GM21529 (cell line): Measurements from ENCODE around the gene SAP25.
"Not testable (repeated sequence)": the region's sequence is repeated elsewhere in the genome, so short reads cannot be mapped to it uniquely, and the experiment has no call there.

Source experiments
- ATAC-seq: cut with Tn5 transposase; IDR thresholded peaks from one replicate; pipeline ENCODE4 v1.9.1; 2021; ENCODE audit not compliant: unreplicated experiment

Gene SAP25

DNA sequence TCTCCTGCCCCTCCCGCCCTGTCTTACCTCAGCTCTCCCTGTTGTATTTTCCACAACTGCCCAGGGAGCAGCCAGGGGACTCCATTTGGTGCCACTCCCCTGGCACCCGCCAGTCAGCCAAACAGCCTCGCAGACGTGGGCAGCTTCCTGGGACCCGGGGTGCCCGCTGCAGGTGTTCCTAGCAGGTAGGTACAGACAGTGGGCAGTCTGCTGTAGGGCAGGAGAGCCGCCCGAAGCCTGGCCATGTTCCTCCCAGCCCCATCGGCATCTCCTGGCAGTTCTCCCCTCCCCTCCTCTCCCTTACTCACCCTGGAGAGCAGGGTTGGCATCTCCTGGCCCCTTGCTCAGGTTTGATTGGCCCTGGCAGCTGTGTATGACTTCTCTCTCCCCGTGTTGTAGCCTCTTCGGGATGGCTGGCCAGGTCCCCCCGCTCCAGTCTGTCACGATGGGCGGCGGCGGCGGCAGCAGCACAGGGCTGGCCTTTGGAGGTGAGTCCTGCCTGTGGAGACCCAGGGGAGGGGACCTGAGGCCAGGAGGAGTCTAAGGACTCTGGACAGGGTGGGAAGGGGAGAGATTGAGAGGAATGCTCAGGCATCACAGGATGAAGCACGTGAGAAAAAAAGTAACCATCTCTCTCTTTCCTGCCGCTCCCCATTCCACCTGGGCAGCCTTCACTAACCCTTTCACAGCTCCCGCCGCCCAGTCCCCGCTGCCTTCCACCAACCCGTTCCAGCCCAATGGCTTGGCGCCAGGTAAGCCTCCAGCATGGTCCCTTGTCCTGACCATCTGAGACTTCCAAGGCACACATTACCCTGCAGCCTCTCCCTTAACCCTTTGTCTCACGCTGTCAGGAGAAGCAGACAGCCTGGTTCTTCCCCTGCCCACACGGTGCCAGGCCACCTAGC is 11.3 kb downstream of the SAP25 start:
- no peak for ATAC-seq

- ATAC-seq: no peak
Observed at GRCh38 chr7:100561491-100562194, 12.1 kb downstream of the SAP25 start.

GRCh38 chr7:100559127-100559526 is 14.6 kb downstream of the SAP25 start:
- no peak for ATAC-seq

GRCh38 chr7:100556541-100556940 is 17.2 kb downstream of the SAP25 start:
- no peak for ATAC-seq

DNA sequence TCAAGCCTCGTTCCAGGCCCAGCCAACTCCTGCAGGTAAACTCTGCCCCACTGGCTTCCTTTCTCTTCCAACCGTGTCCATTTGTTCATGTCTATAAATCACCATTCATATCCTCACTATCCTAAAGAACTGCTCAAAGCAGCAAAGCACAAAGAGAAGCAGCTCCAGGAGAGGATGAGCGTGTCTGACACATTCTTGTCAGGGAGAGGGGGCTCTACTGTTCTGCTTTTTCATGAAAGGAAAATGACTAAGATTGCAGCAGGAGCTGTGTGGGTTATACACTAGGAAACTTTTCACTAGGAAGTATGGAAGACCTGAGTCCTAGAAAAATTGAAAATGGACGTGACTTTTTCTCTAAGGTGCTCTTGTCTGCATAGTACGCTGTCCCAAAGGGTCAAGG is 18.0 kb downstream of the SAP25 start:
- ATAC-seq: no peak

DNA sequence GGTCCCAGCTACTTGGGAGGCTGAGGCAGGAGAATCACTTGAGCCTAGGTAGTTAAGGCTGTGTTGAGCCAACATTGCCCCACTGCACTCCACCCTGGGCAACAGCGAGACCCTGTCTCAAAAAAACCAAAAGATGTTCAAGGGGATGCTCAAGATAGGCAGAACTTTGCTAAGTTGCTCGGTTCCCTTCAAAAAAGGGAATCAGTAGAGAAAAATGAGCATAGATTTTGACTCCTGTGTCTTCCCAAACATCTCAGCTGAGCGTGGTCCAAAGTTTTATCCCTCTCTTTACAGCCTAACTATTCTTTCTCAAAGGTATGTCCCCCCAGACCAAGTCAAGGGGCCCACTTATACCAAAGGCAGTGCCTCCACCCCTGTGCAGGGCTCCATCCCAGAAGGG is 20.7 kb downstream of the SAP25 start:
- no peak for ATAC-seq

- no peak for ATAC-seq
Observed at GRCh38 chr7:100552532-100552931, 21.2 kb downstream of the SAP25 start.

DNA sequence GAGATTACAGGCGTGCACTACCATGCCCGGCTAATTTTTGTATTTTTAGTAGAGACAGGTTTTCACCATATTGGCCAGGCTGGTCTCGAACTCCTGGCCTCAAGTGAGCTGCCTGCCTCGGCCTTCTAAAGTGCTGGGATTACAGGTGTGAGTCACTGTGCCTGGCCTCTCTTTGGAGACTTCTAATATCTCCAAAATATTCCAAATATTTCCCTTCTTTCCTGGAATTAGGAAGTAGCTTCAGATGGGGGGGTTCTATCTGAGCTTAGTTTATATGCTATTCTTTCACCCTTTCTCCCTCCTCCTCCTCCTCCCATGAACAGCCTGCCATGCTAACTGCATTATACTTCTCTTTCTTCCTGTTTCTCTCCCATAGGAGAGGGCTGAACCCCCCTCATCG is 25.3 kb downstream of the SAP25 start:
- not testable (repeated sequence) for ATAC-seq

- ATAC-seq: no peak
Observed at GRCh38 chr7:100547872-100548271, 25.8 kb downstream of the SAP25 start.

DNA sequence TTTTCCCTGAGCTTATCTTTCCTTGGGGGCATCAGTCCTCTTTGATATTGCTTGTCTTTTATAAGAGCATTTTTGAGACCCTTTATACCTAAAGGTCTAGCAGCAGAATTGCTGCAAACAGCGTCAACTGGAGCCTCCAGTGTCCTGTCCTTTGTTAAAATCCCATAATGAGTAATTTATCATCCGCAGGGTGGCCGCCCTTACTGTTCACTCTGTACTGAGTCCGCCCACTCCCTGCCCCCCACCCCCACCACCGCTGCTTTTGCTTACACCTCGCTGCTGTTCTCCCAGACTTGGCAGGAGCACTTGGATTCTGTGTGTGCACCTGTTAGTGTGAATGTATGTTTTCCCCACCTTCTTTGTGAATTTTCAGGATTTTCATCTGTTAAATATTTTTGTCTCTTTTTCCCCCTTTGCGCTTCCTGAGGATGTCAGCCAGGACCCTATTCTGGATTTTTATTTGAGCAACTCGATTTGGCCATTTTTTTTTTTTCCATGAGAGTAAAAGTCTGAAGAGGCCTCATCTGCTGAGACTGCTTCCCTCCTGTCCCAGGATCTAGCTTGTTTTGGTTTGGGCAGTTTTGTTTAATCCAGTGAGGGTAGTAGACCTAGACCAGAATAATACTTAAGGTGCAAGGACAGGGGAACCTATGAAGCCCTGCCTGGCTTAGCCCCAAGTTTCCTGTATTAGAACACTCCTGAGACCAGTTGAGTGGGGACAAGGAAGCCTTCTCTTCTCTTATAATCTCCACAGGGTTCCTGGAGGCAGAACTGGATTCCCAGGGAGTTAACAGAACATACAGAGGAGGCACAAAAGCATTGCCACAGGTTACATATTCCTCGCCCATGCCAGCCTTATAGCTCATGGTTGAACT is 26.5 kb downstream of the SAP25 start:
- no peak for ATAC-seq

GRCh38 chr7:100546129-100546925 is 27.4 kb downstream of the SAP25 start:
- no peak for ATAC-seq

- peak; percentile 51 for ATAC-seq
Observed at GRCh38 chr7:100545360-100546128, 28.2 kb downstream of the SAP25 start.

DNA sequence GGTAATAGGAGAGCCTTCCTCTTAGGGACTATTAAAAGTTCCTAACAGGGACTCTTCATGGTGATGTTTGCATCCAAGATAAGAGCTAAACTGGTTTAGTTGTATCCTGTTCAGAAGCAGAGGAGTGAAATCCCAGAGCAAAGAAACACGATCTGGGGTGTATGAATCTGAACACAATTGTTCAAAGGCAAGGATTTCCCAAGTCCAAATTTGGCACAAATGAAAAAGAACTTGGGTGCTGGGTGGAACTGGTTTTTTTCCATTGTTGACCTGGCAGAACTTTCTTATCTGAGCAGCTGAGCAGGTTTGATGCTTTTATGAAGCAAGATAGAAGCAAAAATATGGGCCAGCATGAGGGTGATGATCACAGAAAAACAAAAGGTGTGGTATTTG is 28.7 kb downstream of the SAP25 start:
- no peak for ATAC-seq

- no peak for ATAC-seq
Observed at GRCh38 chr7:100544386-100544785, 29.3 kb downstream of the SAP25 start.

DNA sequence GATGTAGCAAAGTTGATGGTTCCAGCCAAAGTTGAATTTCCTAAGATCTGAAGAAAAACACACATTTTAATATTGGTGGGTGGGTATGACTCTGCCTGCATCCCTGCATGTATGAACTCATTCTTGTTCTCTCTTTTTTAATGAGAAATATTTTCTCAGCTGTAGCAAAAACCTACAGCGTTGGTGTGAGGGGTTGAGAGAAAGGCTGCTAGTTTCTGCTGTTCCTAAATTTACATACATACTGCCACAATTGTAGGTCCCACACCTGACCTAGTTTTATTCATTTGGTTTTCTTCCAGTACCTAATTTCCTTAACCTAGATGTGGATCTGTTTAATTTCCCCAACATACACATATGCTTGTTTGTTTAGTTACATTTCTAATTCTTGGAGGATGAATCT is 30.1 kb downstream of the SAP25 start:
- no peak for ATAC-seq

DNA sequence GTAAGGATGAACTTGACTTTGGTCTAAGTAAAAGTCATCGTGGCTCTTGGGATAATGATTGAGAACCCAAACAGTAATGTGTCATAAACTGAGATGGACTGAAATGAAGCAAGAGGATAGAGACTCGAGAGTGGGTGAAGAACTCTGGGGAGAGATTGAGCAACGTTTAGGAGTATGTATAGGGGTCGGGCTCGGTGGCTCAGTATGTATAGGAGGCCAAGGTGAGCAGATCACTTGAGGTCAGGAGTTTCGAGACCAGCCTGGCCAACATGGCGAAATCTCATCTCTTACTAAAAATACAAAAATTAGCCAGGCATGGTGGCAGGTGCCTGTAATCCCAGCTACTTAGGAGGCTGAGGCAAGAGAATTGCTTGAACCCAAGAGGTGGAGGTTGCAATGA is 32.4 kb downstream of the SAP25 start:
- ATAC-seq: not testable (repeated sequence)

- no peak for ATAC-seq
Observed at GRCh38 chr7:100540073-100540723, 33.5 kb downstream of the SAP25 start.

DNA sequence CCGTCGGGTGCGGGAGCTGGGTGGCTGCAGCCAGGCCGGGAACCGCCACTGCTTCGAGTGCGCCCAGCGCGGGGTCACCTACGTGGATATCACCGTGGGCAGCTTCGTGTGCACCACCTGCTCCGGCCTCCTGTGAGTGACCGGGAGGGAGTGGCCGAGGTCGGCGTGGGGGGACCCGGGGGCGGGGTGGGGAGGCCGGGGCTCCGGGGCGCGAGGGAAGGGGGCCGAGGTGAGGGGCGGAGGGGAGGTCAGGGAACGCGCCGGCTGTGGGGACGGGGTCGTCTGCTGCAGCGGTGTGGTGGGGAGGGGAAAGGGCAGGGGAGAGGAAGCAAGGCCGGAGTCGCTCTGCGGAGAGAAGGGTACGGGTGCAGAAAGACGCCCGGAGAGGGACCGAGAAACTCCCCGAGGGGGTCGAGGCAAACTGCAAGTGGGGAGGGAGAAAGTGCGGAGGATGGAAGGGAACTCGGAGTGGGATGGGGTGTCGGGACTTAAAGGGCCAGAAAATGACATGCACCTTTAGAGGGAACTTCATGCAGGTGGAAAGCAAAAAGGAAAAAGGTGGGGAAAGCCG is 34.2 kb downstream of the SAP25 start:
- ATAC-seq: no peak
